ENCODE data around the gene GPC6.

DNA sequence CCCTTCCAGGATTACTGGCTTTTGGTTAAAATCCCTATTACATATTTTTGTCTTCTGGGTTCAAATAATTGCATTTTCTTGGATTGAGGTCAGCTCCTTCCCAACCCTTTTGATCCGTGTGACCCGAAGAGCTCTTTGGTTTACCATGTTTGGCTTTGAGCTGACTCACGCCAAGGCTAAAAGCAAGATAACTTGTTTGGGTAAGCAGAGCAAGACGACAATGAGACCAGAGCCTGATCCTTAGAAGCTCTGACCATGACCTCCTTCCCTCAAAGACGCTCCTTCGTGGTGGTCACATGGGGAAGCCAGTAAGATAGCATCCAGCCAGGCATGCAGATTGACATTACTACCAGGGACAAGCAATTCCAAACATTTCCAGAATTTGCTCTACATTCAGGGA is 1099.0 kb downstream of the GPC6 start:
- no peak for TF ChIP-seq FOXK2 (IDR thresholded peaks at IDR 0.05)
- TF ChIP-seq ARNT (IDR thresholded peaks at IDR 0.05) = no peak
- TF ChIP-seq SUZ12 (IDR thresholded peaks at IDR 0.05) = no peak
- no peak for TF ChIP-seq TARDBP (IDR thresholded peaks at IDR 0.05)
- TF ChIP-seq ELF4 (IDR thresholded peaks at IDR 0.05) = no peak
- TF ChIP-seq LEF1 (IDR thresholded peaks at IDR 0.05; ENCODE audit: borderline replicate concordance) = no peak
